ENCODE results near the gene TECPR2. TPM values are rescaled to one million over a fixed set of nuclear protein-coding genes. Genes with fewer than 3 reads are reported as not detected.

Gene TECPR2
- total and polyA plus RNA-seq, 10 of the 15 experiments (the other 5 are each of a cell fraction or from before 2014, with no cell fraction given), result 0.15 to 10.0 (median 3.0) TPM

DNA sequence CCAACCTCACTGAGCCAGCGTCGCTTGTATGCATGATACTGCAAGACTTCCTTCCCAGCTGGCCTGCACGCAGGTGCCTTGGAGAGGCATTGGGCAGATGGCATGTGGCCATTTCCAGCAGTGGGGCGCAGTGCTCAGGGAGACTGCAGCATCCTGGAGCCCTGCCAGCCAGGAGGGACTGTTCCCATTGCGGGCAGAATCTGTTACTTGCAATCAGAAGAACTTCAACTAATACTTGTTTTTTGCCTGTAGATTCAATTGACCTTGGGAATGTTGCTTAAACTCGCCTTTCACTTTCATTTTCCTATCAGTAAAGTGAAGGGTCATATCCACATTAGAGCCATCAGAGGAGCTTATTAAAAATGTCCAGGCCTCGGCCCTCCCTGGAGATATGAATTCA is 117.0 kb downstream of the TECPR2 start:
- H3K4me1 ChIP-seq (ENCODE audit: control insufficient read depth, insufficient read depth, low read length), result no peaks in the 10 kb centered on the region
- no peak overlapping the region for H3K9ac ChIP-seq (ENCODE audit: control insufficient read depth, insufficient read depth, low read length)
- SMC1A ChIA-PET (ENCODE audit: uncharacterized antibody, unreplicated experiment), result no interaction called here
- in situ Hi-C loops (cut with MboI) (no loop called here), intact Hi-C loops (cut with micrococcal nuclease; ENCODE audit: unreplicated experiment) (no loop called here)
- 72% methylated on average over 7 of the region's 7 CpGs for WGBS (ENCODE audit: insufficient coverage, insufficient replicate concordance, low lambda C conversion rate, missing lambda C conversion rate)
- no peak for ATAC-seq
- H3K27me3 ChIP-seq (replicated peaks in 1 of 2; ENCODE audit: control insufficient read depth in 2 of 2, insufficient read depth in 2 of 2, low read length in 1 of 2), result no peaks in the 10 kb centered on the region
- no peaks in the 10 kb centered on the region for H3K79me2 ChIP-seq (ENCODE audit: control insufficient read depth, insufficient read depth, low read length)
- CTCF ChIA-PET, result interaction anchor here (0.6 kb wide), 1 partner anchor 42 kb away, joined by 3 read pairs; no protein-coding TSS in a partner anchor
- no peaks in the 10 kb centered on the region for H4K20me1 ChIP-seq (ENCODE audit: control insufficient read depth, insufficient read depth)
- H3K4me2 ChIP-seq (ENCODE audit: control insufficient read depth, insufficient read depth), result no peak overlapping the region
- POLR2A ChIA-PET, result no interaction called here
- no peak for DNase-seq (ENCODE audit: low read depth, low spot score)
- TF ChIP-seq, protein P1, sequence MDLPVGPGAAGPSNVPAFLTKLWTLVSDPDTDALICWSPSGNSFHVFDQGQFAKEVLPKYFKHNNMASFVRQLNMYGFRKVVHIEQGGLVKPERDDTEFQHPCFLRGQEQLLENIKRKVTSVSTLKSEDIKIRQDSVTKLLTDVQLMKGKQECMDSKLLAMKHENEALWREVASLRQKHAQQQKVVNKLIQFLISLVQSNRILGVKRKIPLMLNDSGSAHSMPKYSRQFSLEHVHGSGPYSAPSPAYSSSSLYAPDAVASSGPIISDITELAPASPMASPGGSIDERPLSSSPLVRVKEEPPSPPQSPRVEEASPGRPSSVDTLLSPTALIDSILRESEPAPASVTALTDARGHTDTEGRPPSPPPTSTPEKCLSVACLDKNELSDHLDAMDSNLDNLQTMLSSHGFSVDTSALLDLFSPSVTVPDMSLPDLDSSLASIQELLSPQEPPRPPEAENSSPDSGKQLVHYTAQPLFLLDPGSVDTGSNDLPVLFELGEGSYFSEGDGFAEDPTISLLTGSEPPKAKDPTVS (IDR thresholded peaks at IDR 0.05; ENCODE audit: low read depth, low read length), result no peak
- TF ChIP-seq POLR2AphosphoS2 (IDR thresholded peaks at IDR 0.05; ENCODE audit: low read depth, low read length) (no peak), YBX1 (IDR thresholded peaks at IDR 0.05) (no peak), HCFC1 (IDR thresholded peaks at IDR 0.05; ENCODE audit: low read length) (no peak), STAT3 (IDR thresholded peaks at IDR 0.05; ENCODE audit: low read depth, low read length) (no peak), CHD2 (IDR thresholded peaks at IDR 0.05; ENCODE audit: borderline replicate concordance, low read depth, low read length) (no peak), GATAD2B (conservative IDR thresholded peaks at IDR 0.05; ENCODE audit: low read depth) (no peak), EED (IDR thresholded peaks at IDR 0.05; ENCODE audit: low read depth) (no peak), ATF7 (IDR thresholded peaks at IDR 0.05; ENCODE audit: low read depth) (no peak), SREBF1 (IDR thresholded peaks at IDR 0.05; ENCODE audit: low read length) (no peak), SREBF2 (IDR thresholded peaks at IDR 0.05; ENCODE audit: low read length) (no peak)
- H3K36me3 ChIP-seq (ENCODE audit: control insufficient read depth in 2 of 2, insufficient read depth in 2 of 2, low read length in 1 of 2), result no peaks in the 10 kb centered on the region
- no peak overlapping the region for H3K4me3 ChIP-seq
- FAIRE-seq, result no peak
- H2AFZ ChIP-seq (ENCODE audit: control insufficient read depth, low read depth, low read length), result no peak overlapping the region
- BruUV-seq (replicated peaks), result no TSS peak
- H3K9me3 ChIP-seq (replicated peaks; ENCODE audit: control insufficient read depth, insufficient read depth, low read length), result no peaks in the 10 kb centered on the region
- no peak overlapping the region for H3K27ac ChIP-seq (ENCODE audit: control insufficient read depth, insufficient read depth)
- RAD21 ChIA-PET (ENCODE audit: unreplicated experiment), result interaction anchor here (0.8 kb wide), 1 partner anchor 41 kb away, joined by 3 read pairs; no protein-coding TSS in a partner anchor

All from GM12878 (cell line).